Measurements from ENCODE around the gene CLDN2.

Gene CLDN2

DNA sequence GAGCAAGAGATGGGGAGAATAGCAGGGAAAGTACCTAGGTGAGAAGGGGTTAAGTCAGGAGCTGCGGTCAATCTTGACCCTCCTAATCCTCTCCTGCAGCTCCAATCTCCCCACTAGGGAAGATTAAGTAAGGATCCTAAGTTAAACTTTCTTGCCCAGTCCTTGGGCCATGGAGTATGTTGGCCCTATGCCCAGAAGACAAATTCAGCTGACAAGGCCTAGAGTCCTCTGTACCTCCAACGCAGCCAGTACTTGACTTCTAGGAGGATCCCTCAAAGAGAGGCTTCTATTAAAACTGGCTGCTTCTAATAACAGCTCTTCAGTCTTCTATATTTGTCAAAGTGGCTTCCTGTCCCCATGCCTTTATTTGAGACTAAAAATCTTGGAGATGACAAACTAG, 1.4 kb downstream of the CLDN2 start:
- DNase-seq (ENCODE audit: low spot score) = no peak

DNA sequence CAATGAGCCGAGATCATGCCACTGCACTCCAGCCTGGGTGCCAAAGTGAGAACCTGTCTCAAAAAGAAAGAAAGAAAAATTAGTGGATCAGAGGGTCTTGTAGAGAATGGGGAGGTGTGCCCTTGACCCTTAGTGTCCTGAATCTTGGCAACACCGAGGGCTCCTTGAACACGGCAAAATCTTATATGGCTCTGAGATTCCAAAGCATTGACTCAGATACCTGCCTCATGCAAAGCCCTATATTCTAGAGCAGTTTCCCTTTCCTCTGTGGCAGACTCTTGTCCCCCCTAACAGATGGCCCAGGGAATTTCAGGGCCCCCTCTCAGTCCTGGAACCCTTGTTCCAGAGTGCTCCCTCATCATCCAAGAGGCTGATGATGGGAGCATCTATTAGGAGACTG, 6.8 kb downstream of the CLDN2 start:
- no peak for DNase-seq (ENCODE audit: low spot score)

DNA sequence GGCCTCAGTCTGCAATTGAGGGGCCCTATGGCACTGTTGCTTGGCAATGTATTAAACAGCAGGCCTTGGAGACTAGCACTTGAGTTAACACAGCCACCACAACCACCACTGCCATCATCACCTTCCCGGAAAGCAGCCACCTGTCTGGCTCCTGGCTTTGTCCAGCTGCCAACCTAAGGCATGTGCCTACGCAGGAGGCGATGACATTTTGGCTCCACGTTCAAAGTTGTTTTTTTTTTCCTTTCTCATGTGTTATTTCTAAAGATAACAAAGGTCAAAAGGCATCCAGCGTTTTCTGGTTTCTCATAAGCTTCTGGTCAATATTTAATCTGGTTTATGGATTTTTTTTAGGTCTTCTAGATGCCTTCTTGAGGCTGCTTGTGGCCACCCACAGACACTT, 7.5 kb downstream of the CLDN2 start:
- no peak for DNase-seq (ENCODE audit: low spot score)

DNA sequence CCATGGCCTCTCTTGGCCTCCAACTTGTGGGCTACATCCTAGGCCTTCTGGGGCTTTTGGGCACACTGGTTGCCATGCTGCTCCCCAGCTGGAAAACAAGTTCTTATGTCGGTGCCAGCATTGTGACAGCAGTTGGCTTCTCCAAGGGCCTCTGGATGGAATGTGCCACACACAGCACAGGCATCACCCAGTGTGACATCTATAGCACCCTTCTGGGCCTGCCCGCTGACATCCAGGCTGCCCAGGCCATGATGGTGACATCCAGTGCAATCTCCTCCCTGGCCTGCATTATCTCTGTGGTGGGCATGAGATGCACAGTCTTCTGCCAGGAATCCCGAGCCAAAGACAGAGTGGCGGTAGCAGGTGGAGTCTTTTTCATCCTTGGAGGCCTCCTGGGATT, 8.0 kb downstream of the CLDN2 start:
- DNase-seq (ENCODE audit: low spot score) = no peak

DNA sequence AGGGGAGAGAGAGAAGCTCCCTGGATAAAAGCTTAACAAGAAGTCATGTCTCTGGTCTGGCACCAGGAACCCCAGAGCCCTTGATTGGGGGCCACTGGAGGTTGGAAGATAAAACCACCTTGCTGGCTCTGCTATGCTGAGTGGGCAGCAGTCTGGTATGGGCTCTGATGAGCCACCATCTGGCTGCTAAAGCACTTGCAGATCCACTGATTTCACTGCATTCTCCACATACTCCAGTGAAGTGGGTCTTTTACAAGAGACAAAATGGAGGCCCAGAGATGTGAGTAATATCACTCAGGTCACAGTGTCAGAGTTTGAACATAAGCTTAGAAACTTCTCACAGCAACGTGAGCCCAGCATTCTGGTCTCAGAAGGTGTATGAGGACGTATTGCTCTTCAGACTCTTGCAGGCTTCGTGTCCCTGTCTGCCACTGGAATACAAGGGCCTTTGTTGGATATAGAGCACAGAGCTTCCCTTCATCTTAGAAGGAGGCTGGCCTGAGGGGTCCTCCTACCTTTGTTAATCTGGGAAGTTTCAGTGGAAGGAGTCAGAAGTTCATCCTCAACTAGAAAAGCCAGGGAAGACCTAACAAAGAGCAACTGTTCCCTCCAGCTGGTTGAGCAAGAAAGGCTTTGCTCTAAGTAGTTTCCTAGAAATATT, 11.8 kb downstream of the CLDN2 start:
- DNase-seq (ENCODE audit: low spot score) = no peak

DNA sequence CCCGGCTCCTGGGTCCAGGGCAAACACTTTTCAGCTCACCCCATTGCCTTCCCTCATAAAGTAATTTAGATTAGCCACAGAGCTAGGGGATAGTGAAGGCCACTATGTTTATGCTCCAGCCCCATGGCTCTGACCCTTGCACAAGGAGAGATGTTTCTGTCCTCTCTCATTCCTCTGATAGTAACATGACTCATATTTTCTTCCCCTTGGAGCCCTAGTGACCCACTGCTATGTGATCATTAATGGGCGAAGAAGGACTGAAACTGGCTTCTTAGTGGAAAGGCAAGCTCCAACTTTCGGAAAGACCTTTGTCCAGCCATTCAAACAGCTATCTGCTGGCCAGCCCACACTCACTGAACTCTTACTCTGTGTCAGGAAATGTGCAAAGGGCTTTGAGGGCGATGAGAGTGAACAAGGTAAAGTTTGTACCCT, 12.3 kb downstream of the CLDN2 start:
- no peak for DNase-seq (ENCODE audit: low spot score)

DNA sequence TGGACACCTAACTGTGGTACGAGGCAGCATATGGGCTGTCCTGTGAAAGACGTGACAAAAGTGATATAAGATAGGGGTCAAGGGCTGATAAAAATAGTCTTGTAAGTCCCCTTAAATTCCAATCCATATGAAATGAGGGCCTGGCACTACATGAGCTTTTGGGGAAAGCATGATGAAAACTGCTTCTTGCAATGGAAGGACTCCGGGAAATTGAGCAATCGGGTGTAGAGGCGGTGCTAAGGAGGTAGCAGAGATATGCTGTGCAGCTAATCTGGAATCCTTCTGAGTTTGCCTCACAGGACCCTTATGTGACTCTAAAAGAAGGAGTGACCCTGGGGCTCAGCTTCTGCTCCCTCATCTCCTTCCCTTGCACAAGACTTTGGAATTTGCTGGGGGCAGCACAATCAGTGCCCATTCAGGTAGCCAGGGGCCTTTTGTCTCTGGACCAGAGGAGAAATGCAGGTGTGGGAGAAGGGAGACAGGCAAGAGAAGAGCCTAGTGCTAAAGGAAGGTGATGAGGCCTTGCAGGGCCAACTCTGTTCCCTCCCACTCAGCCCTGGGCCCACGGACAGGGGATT, 12.8 kb downstream of the CLDN2 start:
- no peak for DNase-seq (ENCODE audit: low spot score)

DNA sequence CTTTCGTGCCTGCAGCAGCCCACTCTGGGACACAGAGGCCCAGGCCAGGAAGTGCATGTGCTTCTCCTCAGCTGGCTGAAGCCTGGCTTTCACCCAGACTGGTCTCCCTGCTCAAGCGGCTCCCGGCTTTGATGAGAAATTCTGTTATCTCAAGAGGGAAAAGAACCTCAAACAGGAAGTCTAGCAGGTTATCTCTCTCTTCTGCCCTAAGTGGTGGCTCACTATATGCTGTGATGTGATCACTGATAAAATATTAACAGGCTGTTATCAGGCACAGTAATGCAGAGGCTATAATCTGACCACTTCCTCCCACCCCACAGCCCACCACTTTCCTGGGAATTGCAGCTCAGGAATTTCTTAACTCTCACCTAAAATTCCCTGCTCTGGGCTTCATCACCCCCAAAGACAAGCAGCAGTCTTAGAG, 13.3 kb downstream of the CLDN2 start:
- no peak for DNase-seq (ENCODE audit: low spot score)

DNA sequence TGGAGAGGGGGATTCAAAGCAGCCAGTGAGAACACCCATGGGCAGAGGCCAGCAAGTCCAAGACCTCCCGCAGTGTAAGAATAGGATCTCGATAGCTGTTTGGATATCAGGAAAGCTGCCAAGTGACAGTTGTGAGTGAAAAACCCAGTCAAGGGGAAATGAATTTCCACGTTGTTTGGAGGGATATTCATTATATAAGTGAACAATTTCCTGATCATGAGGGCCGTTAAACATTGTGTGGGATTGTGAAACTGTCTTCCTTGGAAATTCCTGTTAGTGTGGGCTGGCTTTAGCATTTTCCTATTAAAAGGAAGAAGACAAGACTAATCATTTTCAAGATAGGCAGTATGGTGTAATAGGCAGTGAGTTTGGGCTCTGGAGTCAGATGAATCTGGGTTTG, 15.0 kb downstream of the CLDN2 start:
- DNase-seq (ENCODE audit: low spot score) = no peak

DNA sequence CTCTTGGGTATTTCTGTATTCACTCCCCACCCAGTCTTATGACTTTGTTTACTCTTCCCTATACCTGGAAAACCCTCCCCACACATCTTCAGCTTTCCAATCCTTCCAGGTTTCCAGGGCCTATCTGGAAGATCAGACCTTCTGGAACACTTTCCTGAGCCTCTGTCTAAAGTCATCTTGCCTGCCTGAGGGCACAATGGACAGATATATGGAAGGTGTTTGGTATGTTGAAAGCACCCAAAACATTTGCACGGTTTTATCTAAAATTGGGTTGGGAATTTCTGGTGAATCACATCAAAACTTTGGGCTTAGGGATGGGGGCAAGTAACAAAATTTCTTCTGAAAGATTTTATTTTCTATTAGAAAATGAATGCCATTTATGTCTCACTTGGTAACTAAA, 16.0 kb downstream of the CLDN2 start:
- no peak for DNase-seq (ENCODE audit: low spot score)

DNA sequence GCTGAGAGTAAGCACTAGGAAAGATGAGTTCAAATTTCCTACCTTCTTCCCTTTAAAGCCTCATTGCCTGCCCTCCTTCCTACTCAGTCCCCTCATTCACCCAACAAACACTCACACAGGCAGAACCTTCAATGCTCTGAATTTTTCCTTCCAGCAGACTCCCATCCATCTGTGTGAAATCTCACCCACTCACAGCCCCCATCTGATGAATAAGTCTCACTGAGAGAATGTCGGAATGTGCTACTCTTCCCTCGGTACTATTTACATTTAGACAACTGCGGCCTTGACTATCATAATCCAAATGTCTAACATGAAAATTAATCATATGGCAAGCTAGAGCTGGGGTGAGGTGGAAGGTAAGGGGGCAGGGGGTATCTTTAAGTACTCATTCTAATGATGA, 19.4 kb downstream of the CLDN2 start:
- DNase-seq (ENCODE audit: low spot score) = no peak

DNA sequence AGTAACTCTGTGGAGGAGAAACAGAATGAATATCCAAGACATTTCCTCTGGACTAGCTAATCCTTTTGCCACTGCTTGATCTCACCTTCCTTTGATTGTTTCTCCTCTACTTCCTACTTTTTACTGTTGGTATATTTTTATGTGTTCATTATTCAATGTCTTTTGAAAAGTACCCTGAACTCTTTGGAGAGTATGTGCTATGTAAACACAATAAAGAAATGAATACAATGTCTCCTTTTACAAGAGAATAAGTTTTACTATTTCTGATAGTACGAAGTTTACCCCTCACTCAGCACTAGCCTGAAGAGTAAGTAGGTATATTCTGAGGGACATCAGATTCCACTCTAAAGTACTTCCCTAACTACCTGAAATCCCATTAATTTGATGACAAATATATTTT, 19.9 kb downstream of the CLDN2 start:
- DNase-seq (ENCODE audit: low spot score) = no peak

DNA sequence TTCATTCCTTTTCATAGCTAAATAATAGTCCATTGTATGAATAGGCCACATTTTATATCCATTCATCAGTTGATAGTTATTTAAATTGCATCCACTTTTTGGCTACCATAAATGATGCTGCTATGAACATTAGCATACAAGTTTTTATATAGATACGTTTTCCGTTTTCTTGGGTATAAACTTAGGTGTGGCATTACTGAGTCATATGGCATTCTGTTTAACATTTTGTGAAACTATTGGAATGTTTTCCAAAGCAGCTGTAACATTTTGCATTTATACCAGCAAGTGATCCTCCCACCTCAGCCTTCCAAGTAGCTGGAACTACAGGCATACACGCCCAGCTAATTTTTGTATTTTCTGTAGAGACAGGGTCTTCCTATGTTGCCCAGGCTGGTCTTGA, 26.3 kb downstream of the CLDN2 start:
- no peak for DNase-seq (ENCODE audit: low spot score)

DNA sequence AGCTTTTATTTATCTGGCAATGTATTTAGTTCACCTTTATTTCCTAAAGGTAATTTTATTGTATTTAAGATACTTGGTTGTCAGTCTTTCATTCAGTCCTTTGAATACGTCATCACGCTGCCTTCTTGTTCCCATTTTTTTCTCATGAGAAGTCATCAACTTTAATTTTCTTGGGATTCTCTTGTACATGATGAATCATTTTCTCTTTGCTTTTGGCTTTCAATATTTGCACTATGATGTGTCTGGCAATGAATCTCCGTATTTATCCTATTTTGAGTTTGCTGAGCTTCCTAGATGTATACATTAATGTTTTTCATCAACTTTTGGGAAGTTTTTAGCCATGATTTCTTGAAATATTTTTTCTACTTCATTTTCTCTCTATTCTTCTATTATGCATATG, 28.4 kb downstream of the CLDN2 start:
- DNase-seq (ENCODE audit: low spot score) = no peak

DNA sequence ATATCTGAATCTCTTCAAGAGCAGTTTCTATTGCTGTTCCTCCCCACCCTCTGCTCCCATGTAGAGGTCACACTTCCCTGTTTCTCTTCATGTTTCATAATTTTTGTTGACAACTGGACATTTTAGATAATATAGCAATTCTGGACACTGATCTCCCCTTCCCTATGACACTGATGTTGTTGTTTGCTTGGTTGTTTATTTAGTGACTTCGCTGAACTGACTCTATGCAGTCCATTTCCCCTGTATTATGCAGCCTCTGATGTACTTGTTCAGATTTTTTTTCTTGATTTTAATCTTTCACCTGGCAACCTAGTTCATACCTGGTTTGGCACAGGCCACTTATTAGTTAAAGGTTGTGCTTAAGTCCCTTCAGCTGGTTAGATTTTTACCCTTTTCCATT, 29.2 kb downstream of the CLDN2 start:
- DNase-seq (ENCODE audit: low spot score) = no peak

DNA sequence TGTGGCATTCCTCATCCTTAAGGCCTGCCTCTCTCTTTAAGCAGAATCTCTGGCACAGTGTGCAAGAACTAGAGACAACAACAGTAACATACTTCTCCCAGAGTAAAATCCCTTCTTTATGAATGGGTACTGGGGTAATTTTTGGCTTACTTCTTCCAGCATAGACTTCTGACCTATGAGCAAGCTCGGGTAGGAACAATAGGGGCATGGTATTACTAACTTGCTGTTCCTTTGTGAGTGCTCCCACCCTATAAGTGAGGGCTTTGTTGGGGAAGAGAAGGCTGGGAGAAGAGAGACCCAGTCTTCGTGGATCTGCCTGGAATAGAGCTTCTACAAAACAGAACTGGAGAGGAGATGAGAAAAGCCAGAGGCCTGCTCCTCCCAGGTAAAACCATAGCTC, 30.2 kb downstream of the CLDN2 start:
- no peak for DNase-seq (ENCODE audit: low spot score)

DNA sequence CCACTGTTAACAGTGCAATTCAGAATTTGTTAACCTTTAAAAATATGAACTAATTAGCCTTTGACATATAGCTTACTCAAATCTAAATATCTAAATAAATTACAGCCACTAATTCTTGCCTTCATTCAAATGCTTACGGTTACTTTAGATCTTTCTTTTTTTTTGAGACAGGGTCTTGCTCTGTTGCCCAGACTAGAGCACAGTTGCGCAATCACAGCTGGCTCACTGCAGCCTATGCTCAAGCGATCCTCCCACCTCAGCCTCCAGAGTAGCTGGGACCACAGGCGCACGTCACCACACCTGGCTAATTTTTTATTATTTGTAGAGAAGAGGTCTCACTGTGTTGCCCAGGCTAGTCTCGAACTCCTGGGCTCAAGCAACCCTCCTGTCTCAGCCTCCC, 31.0 kb downstream of the CLDN2 start:
- no peak for DNase-seq (ENCODE audit: low spot score)

DNA sequence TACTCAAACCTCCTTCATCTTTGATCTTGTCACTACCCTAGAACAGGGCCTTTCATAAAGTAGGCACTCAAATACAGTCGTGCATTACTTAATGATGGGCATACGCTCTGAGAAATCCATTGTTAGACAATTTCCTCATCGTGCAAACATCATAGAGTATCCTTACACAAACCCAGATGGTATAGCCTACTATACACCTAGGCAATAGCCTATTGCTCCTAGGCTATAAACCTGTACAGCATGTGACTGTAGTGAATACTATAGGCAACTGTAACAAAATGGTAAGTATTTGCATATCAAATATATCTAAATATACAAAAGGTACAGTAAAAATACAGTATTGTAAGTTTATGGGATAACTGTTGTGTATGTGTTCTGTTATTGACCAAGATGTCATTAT, 31.9 kb downstream of the CLDN2 start:
- DNase-seq (ENCODE audit: low spot score) = no peak

DNA sequence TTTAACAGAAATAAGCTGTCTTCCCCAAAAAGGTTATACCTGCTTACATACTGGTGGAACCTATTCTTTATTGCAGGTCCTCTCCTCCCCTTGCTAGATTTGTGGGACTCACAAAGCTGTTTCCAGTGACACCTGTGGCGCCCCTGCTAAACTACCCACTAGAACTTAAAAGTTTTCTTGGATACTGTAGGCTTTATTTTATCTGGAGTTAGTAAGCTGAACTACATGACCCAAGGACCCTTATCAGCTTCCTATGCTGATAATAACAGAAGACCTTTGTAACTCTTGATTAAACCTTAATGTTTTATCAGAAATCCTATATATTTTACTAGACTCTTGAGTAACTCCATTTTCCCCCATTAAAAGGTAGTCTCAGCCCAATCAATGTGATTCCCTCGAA, 32.3 kb downstream of the CLDN2 start:
- DNase-seq (ENCODE audit: low spot score) = no peak

DNA sequence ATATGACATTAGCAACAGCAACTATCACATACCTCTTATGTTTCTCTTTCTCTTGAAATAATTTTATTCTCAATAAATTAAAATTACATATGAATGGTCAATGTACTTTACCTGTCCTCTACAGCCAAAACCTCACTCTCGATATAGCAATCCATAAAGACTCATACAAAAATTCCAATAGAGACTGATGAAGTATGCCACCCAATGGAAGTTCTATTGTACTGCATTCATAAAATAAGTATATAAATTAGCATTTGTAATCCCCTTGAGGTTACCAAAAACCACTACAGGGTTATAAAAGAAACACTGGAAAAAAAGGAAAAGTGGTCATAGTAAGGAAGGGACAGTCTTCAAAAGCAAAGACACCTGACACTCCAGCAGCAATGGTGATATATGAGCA, 32.8 kb downstream of the CLDN2 start:
- DNase-seq (ENCODE audit: low spot score) = no peak

DNA sequence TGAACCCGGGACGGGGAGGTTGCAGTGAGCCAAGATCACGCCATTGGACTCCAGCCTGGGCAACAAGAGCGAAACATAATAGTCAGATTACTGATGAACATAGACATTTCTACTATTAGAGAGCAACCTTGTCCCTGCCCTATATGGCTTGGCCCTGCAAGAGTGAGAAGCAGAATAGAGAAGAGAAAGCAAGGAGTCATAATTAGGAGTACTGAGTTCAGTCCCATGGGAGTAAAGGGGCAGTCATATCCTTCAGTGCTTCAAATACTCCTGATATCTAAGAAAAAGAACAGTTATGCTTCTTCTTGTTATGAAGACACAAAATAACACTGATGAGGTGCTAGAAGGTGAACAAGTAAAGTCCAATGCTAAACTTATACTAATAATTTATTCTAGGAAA, 33.8 kb downstream of the CLDN2 start:
- DNase-seq (ENCODE audit: low spot score) = no peak

DNA sequence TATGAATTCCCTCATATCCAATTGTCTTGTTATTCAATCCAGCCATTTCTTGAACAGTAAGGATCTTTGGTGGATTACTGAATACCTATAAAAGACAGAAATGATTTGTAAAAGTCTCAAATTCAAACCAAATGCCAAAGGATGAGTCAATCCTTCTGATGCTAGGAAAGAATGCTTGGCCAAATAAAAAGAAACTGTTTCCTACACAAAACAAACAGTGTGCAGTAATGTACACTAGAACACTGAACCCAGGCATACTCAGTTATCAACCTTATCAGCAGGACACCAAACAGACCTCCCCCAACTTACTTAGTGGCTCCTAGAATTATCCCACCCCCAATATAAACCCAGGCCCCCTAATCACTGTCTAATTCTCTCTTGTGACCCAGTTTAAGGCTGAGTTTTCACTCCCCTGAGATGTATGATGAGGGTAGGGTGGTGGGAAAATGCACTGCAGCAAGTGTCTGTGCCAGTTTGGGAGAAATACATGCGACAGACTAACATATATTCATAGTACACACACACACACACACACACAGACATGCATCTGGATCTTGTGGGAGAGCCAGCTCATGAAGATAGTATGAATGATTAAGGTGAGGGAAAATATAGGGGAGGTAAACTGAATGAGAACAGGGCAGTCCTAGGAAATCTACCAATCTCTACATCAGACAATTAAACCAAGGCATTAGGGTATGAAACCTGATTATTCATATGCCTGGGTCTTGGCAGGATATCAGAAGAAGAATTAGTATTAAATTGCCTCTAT, 35.0 kb downstream of the CLDN2 start:
- no peak for DNase-seq (ENCODE audit: low spot score)

DNA sequence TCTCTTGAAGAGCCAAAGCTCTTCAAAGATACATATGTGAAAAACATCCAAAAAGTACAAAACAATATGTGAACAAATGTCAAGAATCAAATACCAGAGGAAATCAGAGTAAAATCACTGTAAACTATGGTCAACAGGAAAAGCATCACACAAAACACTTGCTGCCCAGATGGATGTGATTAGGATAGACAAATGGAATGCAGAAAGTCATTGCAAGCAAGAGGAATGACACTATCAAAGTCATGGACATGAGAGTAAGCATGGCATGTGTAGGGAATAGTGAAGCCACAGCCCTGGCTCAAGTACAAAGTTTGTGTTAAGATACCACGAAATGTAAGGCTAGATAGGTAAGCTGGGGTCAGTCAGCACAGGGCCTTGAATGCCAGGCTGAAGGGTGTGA, 37.7 kb downstream of the CLDN2 start:
- DNase-seq (ENCODE audit: low spot score) = no peak

DNA sequence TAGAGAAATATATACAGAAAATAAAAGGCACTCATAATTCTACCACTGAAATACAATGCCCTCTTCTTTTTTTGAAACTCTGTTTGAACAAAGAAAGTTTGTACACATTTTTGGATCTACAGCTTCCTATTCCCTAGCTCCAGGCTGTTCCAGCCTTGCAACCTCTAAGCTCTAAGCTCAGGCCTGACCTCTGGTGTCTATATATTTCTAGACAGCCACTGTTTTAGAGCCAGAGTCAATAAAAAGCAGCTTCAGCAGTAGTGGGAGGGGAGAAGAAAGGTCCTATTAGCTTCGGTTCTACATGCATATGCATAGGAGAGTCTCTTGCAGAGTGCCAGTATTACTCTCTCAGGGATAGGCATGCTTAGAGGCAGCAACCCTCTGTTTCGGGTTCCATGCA, 39.7 kb downstream of the CLDN2 start:
- no peak for DNase-seq (ENCODE audit: low spot score)

Measured in CD4-positive, alpha-beta T cell treated with Interleukin-6 at 100 ng/mL for 8 hours (primary cell).